ENCODE data around the gene SLC34A3. TPM values are rescaled to one million over a fixed set of nuclear protein-coding genes. Genes with fewer than 3 reads are reported as not detected.

The SLC34A3 gene
- total RNA-seq, 4 donors from 2014 or later, result not detected

- TF ChIP-seq, protein P1, sequence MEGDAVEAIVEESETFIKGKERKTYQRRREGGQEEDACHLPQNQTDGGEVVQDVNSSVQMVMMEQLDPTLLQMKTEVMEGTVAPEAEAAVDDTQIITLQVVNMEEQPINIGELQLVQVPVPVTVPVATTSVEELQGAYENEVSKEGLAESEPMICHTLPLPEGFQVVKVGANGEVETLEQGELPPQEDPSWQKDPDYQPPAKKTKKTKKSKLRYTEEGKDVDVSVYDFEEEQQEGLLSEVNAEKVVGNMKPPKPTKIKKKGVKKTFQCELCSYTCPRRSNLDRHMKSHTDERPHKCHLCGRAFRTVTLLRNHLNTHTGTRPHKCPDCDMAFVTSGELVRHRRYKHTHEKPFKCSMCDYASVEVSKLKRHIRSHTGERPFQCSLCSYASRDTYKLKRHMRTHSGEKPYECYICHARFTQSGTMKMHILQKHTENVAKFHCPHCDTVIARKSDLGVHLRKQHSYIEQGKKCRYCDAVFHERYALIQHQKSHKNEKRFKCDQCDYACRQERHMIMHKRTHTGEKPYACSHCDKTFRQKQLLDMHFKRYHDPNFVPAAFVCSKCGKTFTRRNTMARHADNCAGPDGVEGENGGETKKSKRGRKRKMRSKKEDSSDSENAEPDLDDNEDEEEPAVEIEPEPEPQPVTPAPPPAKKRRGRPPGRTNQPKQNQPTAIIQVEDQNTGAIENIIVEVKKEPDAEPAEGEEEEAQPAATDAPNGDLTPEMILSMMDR (IDR thresholded peaks at IDR 0.05; ENCODE audit: low read depth), result no peak
These were observed 38.0 kb downstream of the SLC34A3 start for GRCh38 chr9:137268538-137269201.

GRCh38 chr9:137269231-137269772 is 38.6 kb downstream of the SLC34A3 start:
- TF ChIP-seq, protein P1 (IDR thresholded peaks at IDR 0.05; ENCODE audit: low read depth), result no peak

DNA sequence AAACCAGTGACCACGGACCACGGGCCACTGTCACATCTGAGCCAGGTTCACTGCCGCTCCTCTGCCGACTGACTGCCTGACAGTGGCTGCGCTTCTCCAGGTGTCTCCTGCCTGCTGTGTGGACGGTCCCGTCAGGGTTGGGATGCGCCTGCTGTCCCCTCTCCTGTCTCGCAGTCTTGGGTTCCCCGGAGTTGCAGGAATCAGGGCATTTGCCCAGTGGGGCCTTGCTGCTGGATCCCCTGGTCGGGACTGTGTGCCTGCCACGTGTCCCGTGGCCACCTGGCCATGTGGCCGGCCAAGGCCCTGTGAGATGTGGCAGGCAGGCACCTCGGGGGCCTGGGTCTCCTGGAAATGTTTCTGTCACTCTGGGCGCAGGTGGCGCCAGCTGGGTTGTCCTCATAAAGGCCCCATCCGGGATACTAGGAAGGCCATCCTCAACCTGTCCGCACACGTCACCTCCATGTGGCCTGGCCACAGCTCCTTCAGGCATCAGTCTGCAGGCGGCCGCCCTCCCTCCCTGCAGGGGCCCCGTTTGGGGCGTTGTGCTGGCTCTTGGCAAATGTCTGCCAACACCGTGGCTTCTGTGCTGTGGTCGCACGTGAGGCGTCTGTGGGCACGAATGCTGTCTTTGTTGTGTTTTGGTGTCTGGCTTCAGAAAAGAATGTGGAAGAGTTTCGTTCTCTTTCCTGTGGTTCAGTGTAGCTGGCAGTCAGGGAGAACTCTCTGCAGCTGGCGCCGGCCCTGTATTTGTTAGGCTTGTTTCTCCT is 40.4 kb downstream of the SLC34A3 start:
- TF ChIP-seq, protein P1 (IDR thresholded peaks at IDR 0.05; ENCODE audit: low read depth), result no peak

DNA sequence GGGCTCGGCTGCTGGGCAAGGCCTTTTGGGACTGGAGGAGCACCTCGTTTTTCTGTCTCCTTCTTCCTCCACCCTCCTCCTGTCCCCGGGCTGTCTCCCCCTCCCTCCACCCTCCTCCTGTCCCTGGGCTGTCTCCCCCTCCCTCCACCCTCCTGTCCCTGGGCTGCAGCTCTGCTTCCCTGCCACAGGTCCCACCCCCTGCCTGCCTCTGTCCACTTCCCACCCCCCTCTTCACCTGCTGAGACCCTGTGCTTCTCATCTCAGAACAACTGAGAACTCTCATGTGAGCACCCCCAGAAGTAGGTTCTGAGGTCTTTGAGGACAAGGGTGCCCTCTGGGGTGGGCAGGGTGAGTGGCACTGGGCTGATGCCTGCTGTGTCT is 41.0 kb downstream of the SLC34A3 start:
- TF ChIP-seq, protein P1 (IDR thresholded peaks at IDR 0.05; ENCODE audit: low read depth), result no peak

GRCh38 chr9:137272241-137273094 is 41.8 kb downstream of the SLC34A3 start:
- TF ChIP-seq, protein P1 (IDR thresholded peaks at IDR 0.05; ENCODE audit: low read depth), result no peak

GRCh38 chr9:137273095-137273490 is 42.4 kb downstream of the SLC34A3 start:
- TF ChIP-seq, protein P1 (IDR thresholded peaks at IDR 0.05; ENCODE audit: low read depth), result no peak

Data from subcutaneous adipose tissue (tissue), 4 donors.